Measurements from ENCODE around the gene PKNOX2.

GRCh38 chr11:125170510-125171031 lies 6.0 kb downstream of the PKNOX2 start:
- TF ChIP-seq CTCF (IDR thresholded peaks at IDR 0.05; ENCODE audit: low read depth, low read length, missing input control) (no peak), MAX (IDR thresholded peaks at IDR 0.05) (no peak), ATF3 (IDR thresholded peaks at IDR 0.05) (no peak), SP1 (IDR thresholded peaks at IDR 0.05) (peak; percentile 27), FOXA1 (IDR thresholded peaks at IDR 0.05) (no peak), JUND (IDR thresholded peaks at IDR 0.05) (no peak), EGR1 (IDR thresholded peaks at IDR 0.05; ENCODE audit: low read depth in 2 of 2) (no peak), REST (IDR thresholded peaks at IDR 0.05) (no peak), TAF1 (conservative IDR thresholded peaks at IDR 0.05) (no peak), RXRA (IDR thresholded peaks at IDR 0.05) (no peak), ZBTB33 (IDR thresholded peaks at IDR 0.05) (no peak), GABPA (IDR thresholded peaks at IDR 0.05 in 1 of 2, conservative IDR thresholded peaks at IDR 0.05 in 1 of 2) (no peak)
